HepG2 (cell line): ENCODE results near the gene NKX3-2.

ENCODE experiments used
- CEBPB ChIP-seq: IDR thresholded peaks from 2 replicates; pipeline ENCODE4 v1.6.1; 2011; ENCODE audit warnings: low read depth, low read length, improper control_type of control experiment, borderline replicate concordance
- PAXIP1 ChIP-seq: sonication (generic); formaldehyde crosslinking; conservative IDR thresholded peaks from 2 replicates; pipeline ENCODE4 v1.4.0; 2020; ENCODE audit warnings: mild to moderate bottlenecking, missing genetic modification reagents, moderate library complexity
- POLR2A ChIP-seq, 2 experiments: IDR thresholded peaks; 2 replicates each; pipeline ENCODE4 v1.6.1; 2011; ENCODE audit warnings: low read depth in 2 of 2, low read length in 2 of 2, mild to moderate bottlenecking in 1 of 2, moderate library complexity in 1 of 2; ENCODE audit not compliant: insufficient read depth in 1 of 2

GRCh38 chr4:13535708-13536361, 8.5 kb downstream of the NKX3-2 start:
- TF ChIP-seq PAXIP1 (no peak), POLR2A (IDR thresholded peaks at IDR 0.05; ENCODE audit: insufficient read depth in 1 of 2, low read depth in 2 of 2, low read length in 2 of 2) (no peak), CEBPB (no peak)
